Lower leg skin (tissue), 3 donors: ENCODE results near the gene PABPN1.
"Not testable (repeated sequence)": the region's sequence is repeated elsewhere in the genome, so short reads cannot be mapped to it uniquely, and the experiment has no call there.

Source experiments
- POLR2A ChIP-seq, 2 donors: fragments of 450-650 bp; IDR thresholded peaks; one replicate each; pipeline ENCODE4 v1.6.1; 2016 to 2017; ENCODE audit warnings: antibody characterized with exemption in 2 of 2, mild to moderate bottlenecking in 1 of 2, moderate library complexity in 1 of 2
- TF ChIP-seq, protein P1 (sequence below), 3 donors: fragments of 450-650 bp; IDR thresholded peaks; one replicate each; pipeline ENCODE4 v1.5.1; 2016; ENCODE audit warnings: antibody characterized with exemption in 3 of 3, mild to moderate bottlenecking in 3 of 3, moderate library complexity in 2 of 3

DNA sequence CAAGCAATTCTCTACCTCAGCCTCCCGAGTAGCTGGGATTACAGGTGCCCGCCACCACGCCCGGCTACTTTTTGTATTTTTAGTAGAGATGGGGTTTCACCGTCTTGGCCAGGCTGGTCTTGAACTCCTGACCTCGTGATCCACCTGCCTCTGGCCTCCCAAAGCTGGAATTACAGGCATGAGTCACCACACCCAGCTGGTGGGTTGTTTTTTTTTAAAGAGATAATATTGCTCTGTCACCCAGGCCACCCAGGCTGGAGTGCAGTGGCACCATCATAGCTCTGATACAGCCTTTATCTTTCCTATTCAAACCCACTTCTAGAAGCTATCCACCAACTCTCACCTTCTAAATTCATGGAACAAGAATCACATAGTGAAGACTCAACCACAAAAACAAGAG, 43.3 kb upstream of the PABPN1 start:
- TF ChIP-seq, protein P1, sequence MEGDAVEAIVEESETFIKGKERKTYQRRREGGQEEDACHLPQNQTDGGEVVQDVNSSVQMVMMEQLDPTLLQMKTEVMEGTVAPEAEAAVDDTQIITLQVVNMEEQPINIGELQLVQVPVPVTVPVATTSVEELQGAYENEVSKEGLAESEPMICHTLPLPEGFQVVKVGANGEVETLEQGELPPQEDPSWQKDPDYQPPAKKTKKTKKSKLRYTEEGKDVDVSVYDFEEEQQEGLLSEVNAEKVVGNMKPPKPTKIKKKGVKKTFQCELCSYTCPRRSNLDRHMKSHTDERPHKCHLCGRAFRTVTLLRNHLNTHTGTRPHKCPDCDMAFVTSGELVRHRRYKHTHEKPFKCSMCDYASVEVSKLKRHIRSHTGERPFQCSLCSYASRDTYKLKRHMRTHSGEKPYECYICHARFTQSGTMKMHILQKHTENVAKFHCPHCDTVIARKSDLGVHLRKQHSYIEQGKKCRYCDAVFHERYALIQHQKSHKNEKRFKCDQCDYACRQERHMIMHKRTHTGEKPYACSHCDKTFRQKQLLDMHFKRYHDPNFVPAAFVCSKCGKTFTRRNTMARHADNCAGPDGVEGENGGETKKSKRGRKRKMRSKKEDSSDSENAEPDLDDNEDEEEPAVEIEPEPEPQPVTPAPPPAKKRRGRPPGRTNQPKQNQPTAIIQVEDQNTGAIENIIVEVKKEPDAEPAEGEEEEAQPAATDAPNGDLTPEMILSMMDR (IDR thresholded peaks at IDR 0.05): not testable (repeated sequence)
- not testable (repeated sequence) for TF ChIP-seq POLR2A (IDR thresholded peaks at IDR 0.05)
